K562 (cell line): ENCODE measurements around the gene RAPGEF5. TPM values are rescaled to one million over a fixed set of nuclear protein-coding genes. Genes with fewer than 3 reads are reported as not detected.

Experiments used
- CSDE1 ChIP-seq, 2 experiments: fragments of 450-650 bp; IDR thresholded peaks; 2 replicates each; pipeline ENCODE4 v1.6.1; 2016; ENCODE audit warnings: mild to moderate bottlenecking in 1 of 2
- ETV1 ChIP-seq: fragments of 450-650 bp; conservative IDR thresholded peaks from 2 replicates; pipeline ENCODE4 v1.6.1; 2016; ENCODE audit warnings: missing genetic modification characterization, control low read depth, low read depth, missing compliant biosample characterization
- HCFC1 ChIP-seq: IDR thresholded peaks from 2 replicates; pipeline ENCODE4 v1.6.1; 2012; ENCODE audit warnings: low read depth, low read length, improper control_type of control experiment
- HMG20A ChIP-seq: fragments of 450-650 bp; formaldehyde crosslinking; conservative IDR thresholded peaks from 2 replicates; pipeline ENCODE4 v1.4.0; 2020; ENCODE audit warnings: mild to moderate bottlenecking, mixed read lengths
- ILK ChIP-seq: fragments of 450-650 bp; IDR thresholded peaks from 2 replicates; pipeline ENCODE4 v1.6.1; 2016; ENCODE audit warnings: missing genetic modification characterization, low read depth, mild to moderate bottlenecking, missing compliant biosample characterization, moderate library complexity, borderline replicate concordance
- PML ChIP-seq: IDR thresholded peaks from 2 replicates; pipeline ENCODE4 v1.6.1; 2012; ENCODE audit warnings: low read length, inconsistent platforms
- RBM14 ChIP-seq: fragments of 200-400 bp; formaldehyde crosslinking; IDR thresholded peaks from 2 replicates; pipeline ENCODE4 v1.6.1; 2018; ENCODE audit warnings: low read depth, mild to moderate bottlenecking, low read length, moderate library complexity, borderline replicate concordance; ENCODE audit not compliant: insufficient read depth
- RBM22 ChIP-seq: fragments of 200-400 bp; formaldehyde crosslinking; IDR thresholded peaks from 2 replicates; pipeline ENCODE4 v1.6.1; 2018; ENCODE audit warnings: low read length, low read depth; ENCODE audit not compliant: poor library complexity, severe bottlenecking
- ZKSCAN3 ChIP-seq: fragments of 250-450 bp; sonication (Bioruptor Pico); IDR thresholded peaks from 2 replicates; pipeline ENCODE4 v1.4.0; 2020
- ZNF165 ChIP-seq: fragments of 250-450 bp; sonication (Bioruptor Pico); IDR thresholded peaks from 2 replicates; pipeline ENCODE4 v1.4.0; 2020; ENCODE audit warnings: borderline replicate concordance
- ZNF217 ChIP-seq: sonication (generic); formaldehyde crosslinking; IDR thresholded peaks from 2 replicates; pipeline ENCODE4 v1.8.0; 2022; ENCODE audit warnings: mild to moderate bottlenecking, missing genetic modification reagents
- polyA plus RNA-seq, 8 experiments: library from polyadenylated mRNA; depleted of rRNA in 4 of 8; stranded (reverse) in 5 of 8; unstranded in 3 of 8; fragments of >200 nt; fragmentation: Nextera tagmentation in 2 of 8; fragmentation: Illumina TruSeq in 1 of 8; extraction: Ambion mirVana in 2 of 8; extraction: Trizol in 1 of 8; gene quantifications; 2 replicates each; pipeline versions ENCODE4 v1.2.1 to v1.2.3, GENCODE V29; 2011 to 2014; ENCODE audit warnings: inconsistent platforms in 1 of 8, missing spikeins in 1 of 8
- total RNA-seq, 7 experiments: library from RNA; depleted of rRNA in 6 of 7; stranded (reverse); fragments of >200 nt in 6 of 7; fragmentation: Illumina TruSeq in 2 of 7; extraction: Trizol in 2 of 7; gene quantifications; 2 replicates each; pipeline versions ENCODE4 v1.2.1 to v1.2.3, GENCODE V29; 2011 to 2021; ENCODE audit warnings: low replicate concordance in 1 of 7
- TF ChIP-seq, protein P1 (sequence below), 2 experiments: fragments of 450-650 bp; formaldehyde crosslinking in 1 of 2; IDR thresholded peaks; 2 replicates each; pipeline versions ENCODE4 v1.4.0 to v1.6.1; 2014 to 2020; ENCODE audit warnings: mild to moderate bottlenecking in 2 of 2, borderline replicate concordance in 1 of 2, low read depth in 1 of 2
- TF ChIP-seq, protein P2 (sequence below): fragments of 250-450 bp; sonication (Bioruptor Pico); IDR thresholded peaks from 2 replicates; pipeline ENCODE4 v1.4.0; 2020

The RAPGEF5 gene
- total and polyA plus RNA-seq, 9 of the 15 experiments (the other 6 are each of a cell fraction or from before 2014, with no cell fraction given), result 0.39 to 2.0 (median 1.1) TPM

DNA sequence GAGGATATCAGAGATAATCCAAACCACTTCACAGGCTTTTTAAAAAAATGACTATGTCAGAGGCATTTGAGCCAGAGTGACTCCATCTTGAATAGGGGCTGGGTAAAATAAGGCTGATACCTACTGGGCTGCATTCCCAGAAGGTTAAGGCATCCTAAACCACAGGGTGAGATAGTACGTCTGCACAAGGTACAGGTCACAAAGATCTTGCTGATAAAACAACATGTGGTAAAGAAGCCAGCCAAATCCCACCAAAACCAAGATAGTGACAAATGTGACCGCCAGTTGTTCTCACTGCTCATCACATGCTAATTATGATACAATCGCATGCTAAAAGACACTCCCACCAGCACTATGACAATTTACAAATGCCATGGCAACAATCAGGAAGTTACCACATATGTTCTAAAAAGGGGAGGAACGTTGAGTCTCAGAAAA is 177.5 kb downstream of the RAPGEF5 start (continued):
- TF ChIP-seq ZNF165 (CRISPR knock-in tag), result peak; percentile 78; the same call in 1 of the 2 replicates
- 0 out of 2 replicates have a peak, but pooled peaks have one; percentile 15 for TF ChIP-seq ZKSCAN3 (CRISPR knock-in tag)
- no peak for TF ChIP-seq HCFC1
- no peak for TF ChIP-seq RBM14
- TF ChIP-seq PML, result no peak
- TF ChIP-seq CSDE1 (IDR thresholded peaks at IDR 0.05), result no peak
- TF ChIP-seq ILK (tag), result peak; percentile 67; the same call in 1 of the 2 replicates
- TF ChIP-seq HMG20A (CRISPR knock-in tag), result peak; percentile 50; the same call in 1 of the 2 replicates
- no peak for TF ChIP-seq RBM22
- TF ChIP-seq, protein P1, sequence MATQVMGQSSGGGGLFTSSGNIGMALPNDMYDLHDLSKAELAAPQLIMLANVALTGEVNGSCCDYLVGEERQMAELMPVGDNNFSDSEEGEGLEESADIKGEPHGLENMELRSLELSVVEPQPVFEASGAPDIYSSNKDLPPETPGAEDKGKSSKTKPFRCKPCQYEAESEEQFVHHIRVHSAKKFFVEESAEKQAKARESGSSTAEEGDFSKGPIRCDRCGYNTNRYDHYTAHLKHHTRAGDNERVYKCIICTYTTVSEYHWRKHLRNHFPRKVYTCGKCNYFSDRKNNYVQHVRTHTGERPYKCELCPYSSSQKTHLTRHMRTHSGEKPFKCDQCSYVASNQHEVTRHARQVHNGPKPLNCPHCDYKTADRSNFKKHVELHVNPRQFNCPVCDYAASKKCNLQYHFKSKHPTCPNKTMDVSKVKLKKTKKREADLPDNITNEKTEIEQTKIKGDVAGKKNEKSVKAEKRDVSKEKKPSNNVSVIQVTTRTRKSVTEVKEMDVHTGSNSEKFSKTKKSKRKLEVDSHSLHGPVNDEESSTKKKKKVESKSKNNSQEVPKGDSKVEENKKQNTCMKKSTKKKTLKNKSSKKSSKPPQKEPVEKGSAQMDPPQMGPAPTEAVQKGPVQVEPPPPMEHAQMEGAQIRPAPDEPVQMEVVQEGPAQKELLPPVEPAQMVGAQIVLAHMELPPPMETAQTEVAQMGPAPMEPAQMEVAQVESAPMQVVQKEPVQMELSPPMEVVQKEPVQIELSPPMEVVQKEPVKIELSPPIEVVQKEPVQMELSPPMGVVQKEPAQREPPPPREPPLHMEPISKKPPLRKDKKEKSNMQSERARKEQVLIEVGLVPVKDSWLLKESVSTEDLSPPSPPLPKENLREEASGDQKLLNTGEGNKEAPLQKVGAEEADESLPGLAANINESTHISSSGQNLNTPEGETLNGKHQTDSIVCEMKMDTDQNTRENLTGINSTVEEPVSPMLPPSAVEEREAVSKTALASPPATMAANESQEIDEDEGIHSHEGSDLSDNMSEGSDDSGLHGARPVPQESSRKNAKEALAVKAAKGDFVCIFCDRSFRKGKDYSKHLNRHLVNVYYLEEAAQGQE (IDR thresholded peaks at IDR 0.05; ENCODE audit: borderline replicate concordance), result no peak
- TF ChIP-seq, protein P1 (CRISPR knock-in tag; IDR thresholded peaks at IDR 0.05; ENCODE audit: low read depth), result no peak
- TF ChIP-seq, protein P2, sequence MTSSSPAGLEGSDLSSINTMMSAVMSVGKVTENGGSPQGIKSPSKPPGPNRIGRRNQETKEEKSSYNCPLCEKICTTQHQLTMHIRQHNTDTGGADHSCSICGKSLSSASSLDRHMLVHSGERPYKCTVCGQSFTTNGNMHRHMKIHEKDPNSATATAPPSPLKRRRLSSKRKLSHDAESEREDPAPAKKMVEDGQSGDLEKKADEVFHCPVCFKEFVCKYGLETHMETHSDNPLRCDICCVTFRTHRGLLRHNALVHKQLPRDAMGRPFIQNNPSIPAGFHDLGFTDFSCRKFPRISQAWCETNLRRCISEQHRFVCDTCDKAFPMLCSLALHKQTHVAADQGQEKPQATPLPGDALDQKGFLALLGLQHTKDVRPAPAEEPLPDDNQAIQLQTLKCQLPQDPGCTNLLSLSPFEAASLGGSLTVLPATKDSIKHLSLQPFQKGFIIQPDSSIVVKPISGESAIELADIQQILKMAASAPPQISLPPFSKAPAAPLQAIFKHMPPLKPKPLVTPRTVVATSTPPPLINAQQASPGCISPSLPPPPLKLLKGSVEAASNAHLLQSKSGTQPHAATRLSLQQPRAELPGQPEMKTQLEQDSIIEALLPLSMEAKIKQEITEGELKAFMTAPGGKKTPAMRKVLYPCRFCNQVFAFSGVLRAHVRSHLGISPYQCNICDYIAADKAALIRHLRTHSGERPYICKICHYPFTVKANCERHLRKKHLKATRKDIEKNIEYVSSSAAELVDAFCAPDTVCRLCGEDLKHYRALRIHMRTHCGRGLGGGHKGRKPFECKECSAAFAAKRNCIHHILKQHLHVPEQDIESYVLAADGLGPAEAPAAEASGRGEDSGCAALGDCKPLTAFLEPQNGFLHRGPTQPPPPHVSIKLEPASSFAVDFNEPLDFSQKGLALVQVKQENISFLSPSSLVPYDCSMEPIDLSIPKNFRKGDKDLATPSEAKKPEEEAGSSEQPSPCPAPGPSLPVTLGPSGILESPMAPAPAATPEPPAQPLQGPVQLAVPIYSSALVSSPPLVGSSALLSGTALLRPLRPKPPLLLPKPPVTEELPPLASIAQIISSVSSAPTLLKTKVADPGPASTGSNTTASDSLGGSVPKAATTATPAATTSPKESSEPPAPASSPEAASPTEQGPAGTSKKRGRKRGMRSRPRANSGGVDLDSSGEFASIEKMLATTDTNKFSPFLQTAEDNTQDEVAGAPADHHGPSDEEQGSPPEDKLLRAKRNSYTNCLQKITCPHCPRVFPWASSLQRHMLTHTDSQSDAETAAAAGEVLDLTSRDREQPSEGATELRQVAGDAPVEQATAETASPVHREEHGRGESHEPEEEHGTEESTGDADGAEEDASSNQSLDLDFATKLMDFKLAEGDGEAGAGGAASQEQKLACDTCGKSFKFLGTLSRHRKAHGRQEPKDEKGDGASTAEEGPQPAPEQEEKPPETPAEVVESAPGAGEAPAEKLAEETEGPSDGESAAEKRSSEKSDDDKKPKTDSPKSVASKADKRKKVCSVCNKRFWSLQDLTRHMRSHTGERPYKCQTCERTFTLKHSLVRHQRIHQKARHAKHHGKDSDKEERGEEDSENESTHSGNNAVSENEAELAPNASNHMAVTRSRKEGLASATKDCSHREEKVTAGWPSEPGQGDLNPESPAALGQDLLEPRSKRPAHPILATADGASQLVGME, result peak; percentile 73; the same call in 1 of the 2 replicates
- TF ChIP-seq ZNF217 (CRISPR knock-in tag), result no peak
- TF ChIP-seq ETV1 (tag), result no peak
